ENCODE measurements around the gene STPG2. TPM values are rescaled to one million over a fixed set of nuclear protein-coding genes. Genes with fewer than 3 reads are reported as not detected.
A peak's percentile ranks its signal among the peaks of the same experiment; 100 is the strongest.

The STPG2 gene
- total RNA-seq, 1 experiment from 2014 or later: not detected

DNA sequence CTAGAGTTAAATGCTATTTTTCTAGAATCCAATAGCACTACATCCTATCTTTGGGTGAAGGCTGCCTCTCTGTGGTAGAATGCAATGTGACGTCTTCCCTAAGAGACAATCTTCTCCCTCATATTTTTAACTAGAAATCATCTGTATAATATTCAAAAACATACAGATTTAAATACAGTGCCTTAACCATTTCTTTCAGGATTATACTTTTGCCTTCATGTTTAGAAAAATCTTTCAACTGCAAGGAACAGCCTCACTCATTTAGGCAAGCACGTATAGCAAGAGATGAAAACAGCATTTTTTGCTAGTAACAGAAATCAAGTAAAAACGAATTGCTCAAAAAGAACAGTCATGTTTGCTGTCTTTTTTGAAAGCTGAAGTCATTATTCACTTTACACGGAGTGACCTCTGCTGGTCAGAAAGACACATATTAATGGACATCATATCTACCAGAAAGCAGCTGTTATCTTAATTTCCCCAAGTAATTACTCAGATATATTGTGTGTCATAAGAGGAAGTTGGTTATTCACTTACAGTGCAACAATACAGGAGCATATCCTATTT, 422.3 kb downstream of the STPG2 start:
- Histone ChIP-seq H3K27me3 (ENCODE audit: control insufficient read depth, insufficient read depth, low read length) (no peaks in the 10 kb centered on the region), H3K27ac (ENCODE audit: low read length) (no peak overlapping the region), H3K36me3 (ENCODE audit: control insufficient read depth, insufficient read depth, low read length) (no peaks in the 10 kb centered on the region), H3K4me3 (ENCODE audit: low read depth in 2 of 2, low read length in 2 of 2) (no peak overlapping the region), H3K4me1 (ENCODE audit: control insufficient read depth, insufficient read depth, low read length) (no peaks in the 10 kb centered on the region), H3K9me3 (ENCODE audit: control insufficient read depth, insufficient read depth, low read depth, low read length) (no peaks in the 10 kb centered on the region)
- ChIA-PET CTCF (no interaction called here), POLR2A (no interaction called here)
- no peak for TF ChIP-seq REST (IDR thresholded peaks at IDR 0.05; ENCODE audit: insufficient read depth in 1 of 2, low read depth in 2 of 2, low read length in 1 of 2)
- TF ChIP-seq, protein P1, sequence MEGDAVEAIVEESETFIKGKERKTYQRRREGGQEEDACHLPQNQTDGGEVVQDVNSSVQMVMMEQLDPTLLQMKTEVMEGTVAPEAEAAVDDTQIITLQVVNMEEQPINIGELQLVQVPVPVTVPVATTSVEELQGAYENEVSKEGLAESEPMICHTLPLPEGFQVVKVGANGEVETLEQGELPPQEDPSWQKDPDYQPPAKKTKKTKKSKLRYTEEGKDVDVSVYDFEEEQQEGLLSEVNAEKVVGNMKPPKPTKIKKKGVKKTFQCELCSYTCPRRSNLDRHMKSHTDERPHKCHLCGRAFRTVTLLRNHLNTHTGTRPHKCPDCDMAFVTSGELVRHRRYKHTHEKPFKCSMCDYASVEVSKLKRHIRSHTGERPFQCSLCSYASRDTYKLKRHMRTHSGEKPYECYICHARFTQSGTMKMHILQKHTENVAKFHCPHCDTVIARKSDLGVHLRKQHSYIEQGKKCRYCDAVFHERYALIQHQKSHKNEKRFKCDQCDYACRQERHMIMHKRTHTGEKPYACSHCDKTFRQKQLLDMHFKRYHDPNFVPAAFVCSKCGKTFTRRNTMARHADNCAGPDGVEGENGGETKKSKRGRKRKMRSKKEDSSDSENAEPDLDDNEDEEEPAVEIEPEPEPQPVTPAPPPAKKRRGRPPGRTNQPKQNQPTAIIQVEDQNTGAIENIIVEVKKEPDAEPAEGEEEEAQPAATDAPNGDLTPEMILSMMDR (IDR thresholded peaks at IDR 0.05): peak; percentile 27; the same call in 1 of the 2 replicates
- peak; percentile 15 for DNase-seq (ENCODE audit: low read depth, low spot score)
- in situ Hi-C loops (cut with HindIII; ENCODE audit: low pct_unique_long_range_greater_than_20kb, low sequenced_read_pairs) (no loop called here), intact Hi-C loops (cut with micrococcal nuclease; ENCODE audit: unreplicated experiment) (no loop called here)
- no peak for ATAC-seq
- BruUV-seq (replicated peaks): no TSS peak

GRCh38 chr4:97691111-97691605, 452.1 kb downstream of the STPG2 start:
- Histone ChIP-seq H3K4me1 (ENCODE audit: control insufficient read depth, insufficient read depth, low read length) (no peaks in the 10 kb centered on the region), H3K36me3 (ENCODE audit: control insufficient read depth, insufficient read depth, low read length) (no peaks in the 10 kb centered on the region), H3K4me3 (ENCODE audit: low read depth in 2 of 2, low read length in 2 of 2) (no peak overlapping the region), H3K9me3 (ENCODE audit: control insufficient read depth, insufficient read depth, low read depth, low read length) (no peaks in the 10 kb centered on the region), H3K27ac (ENCODE audit: low read length) (no peak overlapping the region), H3K27me3 (ENCODE audit: control insufficient read depth, insufficient read depth, low read length) (no peaks in the 10 kb centered on the region)
- intact Hi-C loops (cut with micrococcal nuclease; ENCODE audit: unreplicated experiment): no loop called here
- CTCF ChIA-PET: no interaction called here
- TF ChIP-seq REST (IDR thresholded peaks at IDR 0.05; ENCODE audit: insufficient read depth in 1 of 2, low read depth in 2 of 2, low read length in 1 of 2) (no peak), TCF7L2 (IDR thresholded peaks at IDR 0.05; ENCODE audit: low read depth, low read length) (no peak), POLR2AphosphoS5 (IDR thresholded peaks at IDR 0.05; ENCODE audit: low read depth, low read length) (no peak), SIN3A (IDR thresholded peaks at IDR 0.05; ENCODE audit: borderline replicate concordance, insufficient read depth, low read depth, low read length) (no peak)
- TF ChIP-seq, protein P1 (IDR thresholded peaks at IDR 0.05): no peak
- in situ Hi-C loops (cut with HindIII; ENCODE audit: low pct_unique_long_range_greater_than_20kb, low sequenced_read_pairs): no loop called here
- POLR2A ChIA-PET: no interaction called here
- ATAC-seq (no peak), DNase-seq (ENCODE audit: low read depth, low spot score) (no peak)
- BruUV-seq (replicated peaks): no TSS peak

Data from Panc1 (cell line).